ENCODE data around the gene FADS2.

FADS2 gene

DNA sequence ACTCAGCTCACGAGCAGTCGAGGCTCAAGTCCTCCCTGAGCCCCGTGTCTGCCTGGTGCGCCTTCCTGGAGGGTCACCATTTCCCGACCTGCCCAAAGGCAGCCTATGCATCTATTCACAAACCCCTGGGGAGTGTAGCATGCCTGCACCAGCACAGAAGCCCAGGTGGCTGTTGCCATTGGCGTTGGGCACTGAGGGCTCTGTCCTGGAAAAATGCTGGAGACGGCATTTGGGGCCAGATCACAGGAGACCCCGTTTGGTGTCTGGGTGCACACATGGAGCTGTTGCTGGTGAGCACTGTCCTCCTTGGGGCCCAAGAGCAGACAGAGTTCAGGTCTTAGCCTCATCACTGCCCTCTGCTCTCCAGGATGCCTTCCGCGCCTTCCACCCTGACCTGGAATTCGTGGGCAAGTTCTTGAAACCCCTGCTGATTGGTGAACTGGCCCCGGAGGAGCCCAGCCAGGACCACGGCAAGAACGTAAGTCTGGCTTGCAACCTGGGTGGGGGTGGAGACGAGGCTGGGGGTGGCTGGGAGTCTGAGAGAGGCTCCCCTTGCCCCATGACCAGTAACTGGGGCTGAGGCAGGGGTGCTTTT, 9.4 kb downstream of the FADS2 start:
- Histone ChIP-seq H3K9me3 (ENCODE audit: control insufficient read depth, low read length) (no peaks in the 10 kb centered on the region), H3K4me3 (ENCODE audit: low read depth, low read length) (no peak overlapping the region), H3K36me3 (ENCODE audit: control insufficient read depth, insufficient read depth, low read length) (no peaks in the 10 kb centered on the region), H3K79me2 (peaks cover 3% of the 10 kb centered on the region), H3K27ac (no peak overlapping the region), H3K4me2 (ENCODE audit: low read length) (no peak overlapping the region), H3K4me1 (peaks cover 40% of the 10 kb centered on the region), H2AFZ (no peak overlapping the region), H3K9ac (no peak overlapping the region), H3K27me3 (ENCODE audit: control insufficient read depth, insufficient read depth, low read length) (no peaks in the 10 kb centered on the region)
- no peak for TF ChIP-seq CTCF (IDR thresholded peaks at IDR 0.05)

DNA sequence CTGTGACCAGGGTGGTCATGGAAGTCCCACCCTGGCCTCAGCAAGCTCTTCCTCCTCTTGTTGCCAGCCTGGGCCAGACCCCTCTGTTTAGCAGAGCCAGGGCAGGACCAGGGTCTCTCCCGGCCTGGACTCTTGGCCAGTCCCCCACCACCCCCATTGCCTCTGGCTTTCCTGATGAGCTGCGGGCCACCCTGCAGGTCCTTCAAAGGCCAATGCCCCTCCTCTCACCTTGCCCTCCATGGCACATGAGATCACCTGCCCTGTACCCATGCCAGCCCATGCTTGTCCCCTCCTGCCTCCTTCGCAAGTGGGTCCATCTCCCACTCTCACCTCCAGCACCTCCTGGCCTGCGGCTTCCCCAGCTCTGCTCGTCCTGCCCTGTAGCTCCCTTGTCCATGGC, 10.4 kb downstream of the FADS2 start:
- Histone ChIP-seq H3K79me2 (peaks cover 3% of the 10 kb centered on the region), H3K36me3 (ENCODE audit: control insufficient read depth, insufficient read depth, low read length) (no peaks in the 10 kb centered on the region), H2AFZ (no peak overlapping the region), H3K4me1 (peaks cover 39% of the 10 kb centered on the region), H3K4me3 (ENCODE audit: low read depth, low read length) (no peak overlapping the region), H3K9me3 (ENCODE audit: control insufficient read depth, low read length) (no peaks in the 10 kb centered on the region), H3K9ac (no peak overlapping the region), H3K27me3 (ENCODE audit: control insufficient read depth, insufficient read depth, low read length) (no peaks in the 10 kb centered on the region), H3K27ac (no peak overlapping the region), H3K4me2 (ENCODE audit: low read length) (no peak overlapping the region)
- TF ChIP-seq CTCF (IDR thresholded peaks at IDR 0.05): no peak

DNA sequence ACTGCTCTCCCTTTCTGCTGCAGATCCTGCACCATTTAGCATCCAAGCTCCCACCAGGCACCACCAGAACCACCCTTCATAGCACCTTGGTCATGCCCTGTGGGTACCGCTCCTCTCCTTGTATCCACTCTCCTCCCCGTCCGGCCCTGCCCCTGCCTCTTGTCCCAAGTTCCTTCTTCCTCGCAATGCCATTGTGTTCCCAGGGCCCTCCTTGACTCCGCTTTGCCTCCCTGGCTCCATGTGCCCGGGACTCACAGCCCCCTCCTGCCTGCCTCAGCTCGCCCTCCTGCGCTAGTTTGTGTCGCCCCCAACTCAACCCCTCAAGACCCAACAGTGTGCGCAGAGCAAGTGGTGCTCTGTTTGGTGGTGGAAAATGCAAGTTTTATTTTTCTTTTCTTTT, 10.8 kb downstream of the FADS2 start:
- Histone ChIP-seq H3K4me2 (ENCODE audit: low read length) (no peak overlapping the region), H3K27ac (no peak overlapping the region), H3K36me3 (ENCODE audit: control insufficient read depth, insufficient read depth, low read length) (no peaks in the 10 kb centered on the region), H3K4me1 (peaks cover 38% of the 10 kb centered on the region), H3K9me3 (ENCODE audit: control insufficient read depth, low read length) (no peaks in the 10 kb centered on the region), H3K79me2 (peaks cover 3% of the 10 kb centered on the region), H2AFZ (no peak overlapping the region), H3K27me3 (ENCODE audit: control insufficient read depth, insufficient read depth, low read length) (no peaks in the 10 kb centered on the region), H3K9ac (no peak overlapping the region), H3K4me3 (ENCODE audit: low read depth, low read length) (no peak overlapping the region)
- no peak for TF ChIP-seq CTCF (IDR thresholded peaks at IDR 0.05)

DNA sequence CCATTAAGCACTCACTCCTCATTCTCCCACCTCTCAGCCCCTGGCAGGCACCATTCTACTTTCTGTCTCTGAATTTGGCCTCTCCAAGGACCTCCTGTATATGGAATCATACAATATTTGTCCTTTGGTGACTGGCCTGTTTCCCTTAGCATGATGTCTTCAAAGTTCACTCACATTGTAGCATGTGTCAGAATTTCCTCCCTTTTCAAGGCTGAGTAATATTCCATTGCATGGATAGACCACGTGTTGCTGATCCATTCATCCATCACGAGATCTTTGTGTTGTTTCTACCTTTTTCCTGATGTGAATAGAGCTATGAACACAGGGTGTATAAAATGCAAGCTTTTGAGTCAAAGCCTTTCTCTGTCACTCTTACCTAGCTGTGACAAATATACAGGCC, 11.6 kb downstream of the FADS2 start:
- TF ChIP-seq CTCF (IDR thresholded peaks at IDR 0.05): no peak
- H3K27me3 ChIP-seq (ENCODE audit: control insufficient read depth, insufficient read depth, low read length): no peaks in the 10 kb centered on the region
- H3K4me3 ChIP-seq (ENCODE audit: low read depth, low read length): peak overlapping the region; percentile 2
- H3K4me2 ChIP-seq (ENCODE audit: low read length): no peak overlapping the region
- no peak overlapping the region for H3K9ac ChIP-seq
- H3K27ac ChIP-seq: peak overlapping the region; percentile 82
- peaks cover 3% of the 10 kb centered on the region for H3K79me2 ChIP-seq
- H3K4me1 ChIP-seq: peaks cover 31% of the 10 kb centered on the region
- H3K9me3 ChIP-seq (ENCODE audit: control insufficient read depth, low read length): no peaks in the 10 kb centered on the region
- H3K36me3 ChIP-seq (ENCODE audit: control insufficient read depth, insufficient read depth, low read length): no peaks in the 10 kb centered on the region
- no peak overlapping the region for H2AFZ ChIP-seq

- TF ChIP-seq CTCF (IDR thresholded peaks at IDR 0.05): no peak
- Histone ChIP-seq H3K27ac (peak overlapping the region; percentile 82), H3K79me2 (peaks cover 3% of the 10 kb centered on the region), H3K9ac (no peak overlapping the region), H3K27me3 (ENCODE audit: control insufficient read depth, insufficient read depth, low read length) (no peaks in the 10 kb centered on the region), H3K36me3 (ENCODE audit: control insufficient read depth, insufficient read depth, low read length) (no peaks in the 10 kb centered on the region), H3K4me1 (peaks cover 29% of the 10 kb centered on the region), H3K9me3 (ENCODE audit: control insufficient read depth, low read length) (no peaks in the 10 kb centered on the region), H2AFZ (no peak overlapping the region), H3K4me2 (ENCODE audit: low read length) (no peak overlapping the region), H3K4me3 (ENCODE audit: low read depth, low read length) (peak overlapping the region; percentile 11)
Observed at GRCh38 chr11:61840371-61840770, 12.3 kb downstream of the FADS2 start.
